ENCODE measurements around the gene ALPL.

Gene ALPL

GRCh38 chr1:21532496-21532895 is 23.3 kb downstream of the ALPL start:
- no peak for DNase-seq

DNA sequence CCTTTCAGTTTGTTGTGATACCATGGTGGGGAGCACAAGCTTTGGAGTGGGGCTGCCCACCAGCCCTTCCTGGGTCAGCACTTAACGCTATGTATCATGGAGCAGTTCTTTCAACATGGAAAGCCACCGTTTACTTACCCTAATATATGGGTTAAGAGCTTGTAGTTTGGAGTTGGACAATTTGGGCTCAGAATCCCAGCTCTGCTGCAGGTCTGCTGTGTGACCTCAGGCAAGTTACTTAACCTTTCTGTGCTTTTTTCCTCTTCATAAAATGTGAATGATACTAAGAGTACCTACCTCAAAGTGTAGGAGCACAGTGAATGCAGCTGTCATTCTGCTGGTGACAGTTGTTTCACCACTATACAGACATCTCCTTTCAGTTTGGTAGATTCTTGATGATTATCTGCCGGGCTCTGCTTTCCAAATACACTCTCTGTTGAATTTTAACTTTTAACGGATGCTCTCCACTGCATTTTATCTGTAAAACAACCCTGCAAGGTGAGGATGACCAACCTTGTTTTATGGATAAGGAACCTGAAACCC is 23.8 kb downstream of the ALPL start:
- DNase-seq, result no peak

GRCh38 chr1:21534146-21534545 is 24.9 kb downstream of the ALPL start:
- no peak for DNase-seq

DNA sequence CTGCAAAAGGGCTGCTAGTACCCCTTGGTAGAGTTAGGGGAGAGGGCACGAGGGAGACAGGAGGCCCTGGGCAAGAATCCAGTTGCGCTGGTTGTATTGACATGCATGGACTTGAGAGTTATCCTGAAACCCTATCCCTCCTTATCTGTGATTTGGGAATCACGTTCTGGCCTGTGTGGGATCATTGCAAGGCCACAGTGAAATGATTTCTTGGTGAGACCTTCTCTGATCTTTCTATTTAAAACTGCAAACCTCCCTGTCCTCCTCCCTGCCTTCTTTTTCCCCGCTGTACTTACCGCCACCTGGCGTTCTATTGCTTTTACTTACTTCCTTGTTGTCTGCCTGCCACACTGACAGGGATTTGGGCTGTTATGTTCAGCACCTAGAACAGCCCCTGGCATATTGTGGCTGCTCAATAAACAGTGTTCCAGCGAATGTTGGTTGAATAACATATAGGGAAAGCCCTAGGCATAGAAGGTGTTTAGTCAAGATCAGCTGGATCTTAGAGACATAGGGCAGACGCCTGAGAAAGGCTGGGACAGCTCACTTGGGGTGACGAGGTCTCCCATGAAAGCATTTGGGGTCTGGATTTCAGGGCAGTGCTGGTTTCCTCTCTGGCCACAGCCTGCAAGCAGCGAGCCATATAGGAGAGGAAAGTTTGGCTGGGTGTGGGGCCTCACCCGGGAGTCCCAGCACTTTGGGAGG is 25.6 kb downstream of the ALPL start:
- DNase-seq, result no peak

GRCh38 chr1:21536218-21536617 is 27.0 kb downstream of the ALPL start:
- DNase-seq, result no peak

GRCh38 chr1:21537511-21537931 is 28.3 kb downstream of the ALPL start:
- DNase-seq, result no peak

DNA sequence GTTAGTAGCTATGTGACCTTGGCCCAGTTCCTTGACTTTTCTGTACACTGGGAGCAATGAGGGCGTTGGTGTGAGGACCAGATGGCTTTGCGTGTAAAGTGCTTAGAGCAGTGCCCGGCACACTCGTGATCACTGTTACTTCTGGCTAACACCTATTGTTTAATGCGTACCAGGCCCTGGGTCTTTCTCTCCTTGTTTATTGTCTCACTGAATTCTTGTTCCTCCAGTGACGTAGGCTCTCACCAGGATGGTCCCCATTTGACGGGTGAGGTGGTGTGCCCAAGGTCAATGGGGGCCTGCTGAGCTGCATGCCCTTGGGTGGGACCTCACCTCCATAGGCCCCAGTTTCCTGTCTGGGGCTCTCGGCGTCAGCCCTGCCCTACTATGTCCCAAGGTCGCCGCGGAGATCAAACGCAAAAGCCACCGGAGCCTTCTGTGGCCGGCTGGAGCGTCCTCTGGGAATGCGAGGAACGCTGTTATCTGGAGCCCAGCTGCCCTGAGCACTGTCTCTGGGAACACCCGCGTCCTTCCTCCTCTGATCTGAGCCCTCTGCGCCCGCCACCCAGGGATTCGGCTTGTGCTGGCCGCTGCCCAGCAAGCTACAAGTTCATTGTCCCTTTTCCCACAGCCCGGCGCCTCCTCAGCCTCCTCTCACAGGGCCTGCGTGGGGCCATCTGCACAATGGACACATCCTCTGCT is 28.9 kb downstream of the ALPL start:
- no peak for DNase-seq

GRCh38 chr1:21539933-21540332 is 30.7 kb downstream of the ALPL start:
- no peak for DNase-seq

DNA sequence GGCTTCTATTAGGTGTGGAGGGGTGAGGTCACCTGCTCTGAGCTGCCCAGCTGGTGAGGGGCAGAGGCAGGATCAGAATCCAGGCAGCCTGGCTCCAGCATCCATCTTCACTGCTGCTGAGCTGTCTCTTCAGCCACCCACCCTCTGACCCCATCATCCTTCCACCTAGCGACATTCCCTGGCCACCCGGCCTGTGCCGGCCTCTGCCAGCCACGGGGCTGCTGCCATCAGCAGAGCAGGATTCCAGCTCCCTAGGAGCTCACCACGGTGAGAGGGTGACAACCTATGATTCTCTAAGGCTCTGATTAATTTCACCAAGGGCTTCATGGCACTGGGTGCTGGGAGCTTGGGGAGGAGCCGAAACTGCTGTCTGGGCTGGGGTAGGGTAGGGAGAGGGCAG is 32.1 kb downstream of the ALPL start:
- DNase-seq, result no peak

GRCh38 chr1:21541835-21542234 is 32.6 kb downstream of the ALPL start:
- DNase-seq, result no peak

- DNase-seq, result no peak
Observed at GRCh38 chr1:21543598-21543997, 34.4 kb downstream of the ALPL start.

- no peak for DNase-seq
Observed at GRCh38 chr1:21544095-21544494, 34.9 kb downstream of the ALPL start.

GRCh38 chr1:21546122-21546825 is 37.1 kb downstream of the ALPL start:
- DNase-seq, result no peak

- DNase-seq, result no peak
Observed at GRCh38 chr1:21547876-21548275, 38.7 kb downstream of the ALPL start.

GRCh38 chr1:21550097-21550496 is 40.9 kb downstream of the ALPL start:
- DNase-seq, result no peak

DNA sequence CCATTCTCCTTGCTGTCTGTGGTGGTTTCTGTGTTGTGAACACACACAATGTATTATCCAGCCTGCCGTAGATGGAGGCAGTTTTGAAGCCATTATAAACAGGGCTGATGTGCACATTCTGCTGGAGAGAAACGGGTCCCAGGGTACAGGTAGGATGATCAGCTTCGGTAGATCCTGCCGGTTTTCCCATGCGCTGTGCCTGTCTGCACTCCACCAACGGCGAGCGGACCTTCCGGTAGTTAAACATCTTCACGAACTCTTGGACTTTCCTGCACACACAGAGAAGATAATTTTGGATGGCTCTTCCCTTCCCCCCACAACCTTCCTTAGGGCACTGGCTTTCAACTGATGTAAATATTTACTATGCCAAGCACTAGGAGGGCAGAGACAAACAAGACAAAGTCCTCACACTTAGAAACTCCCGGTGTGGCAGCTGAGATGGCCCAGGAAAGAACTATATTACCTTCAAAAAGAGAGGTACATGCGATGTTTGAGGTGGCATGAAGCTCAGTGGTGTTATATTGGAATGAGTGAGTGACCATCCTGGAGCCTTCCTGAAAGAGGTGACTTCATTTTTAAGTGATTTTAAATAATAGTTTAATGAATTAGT is 41.7 kb downstream of the ALPL start:
- DNase-seq, result no peak

DNA sequence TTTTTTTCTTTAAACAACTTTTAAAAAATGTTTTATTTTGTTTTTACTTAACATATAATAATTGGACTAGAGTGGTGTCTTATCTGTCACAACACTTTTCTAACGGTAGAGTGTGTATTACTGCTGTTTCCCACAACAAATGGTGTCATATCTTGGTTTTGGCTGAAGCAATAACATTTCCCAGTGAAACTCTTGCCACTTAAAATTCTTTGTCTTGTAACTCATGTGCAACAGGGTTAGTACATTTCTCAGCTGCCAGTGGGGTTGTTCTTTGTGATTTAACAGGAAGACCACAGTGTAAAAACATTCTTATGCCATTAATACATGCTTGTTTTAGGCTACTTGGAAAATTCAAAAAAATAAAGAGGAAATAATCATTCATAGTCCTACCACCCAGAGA is 43.5 kb downstream of the ALPL start:
- DNase-seq, result no peak

DNA sequence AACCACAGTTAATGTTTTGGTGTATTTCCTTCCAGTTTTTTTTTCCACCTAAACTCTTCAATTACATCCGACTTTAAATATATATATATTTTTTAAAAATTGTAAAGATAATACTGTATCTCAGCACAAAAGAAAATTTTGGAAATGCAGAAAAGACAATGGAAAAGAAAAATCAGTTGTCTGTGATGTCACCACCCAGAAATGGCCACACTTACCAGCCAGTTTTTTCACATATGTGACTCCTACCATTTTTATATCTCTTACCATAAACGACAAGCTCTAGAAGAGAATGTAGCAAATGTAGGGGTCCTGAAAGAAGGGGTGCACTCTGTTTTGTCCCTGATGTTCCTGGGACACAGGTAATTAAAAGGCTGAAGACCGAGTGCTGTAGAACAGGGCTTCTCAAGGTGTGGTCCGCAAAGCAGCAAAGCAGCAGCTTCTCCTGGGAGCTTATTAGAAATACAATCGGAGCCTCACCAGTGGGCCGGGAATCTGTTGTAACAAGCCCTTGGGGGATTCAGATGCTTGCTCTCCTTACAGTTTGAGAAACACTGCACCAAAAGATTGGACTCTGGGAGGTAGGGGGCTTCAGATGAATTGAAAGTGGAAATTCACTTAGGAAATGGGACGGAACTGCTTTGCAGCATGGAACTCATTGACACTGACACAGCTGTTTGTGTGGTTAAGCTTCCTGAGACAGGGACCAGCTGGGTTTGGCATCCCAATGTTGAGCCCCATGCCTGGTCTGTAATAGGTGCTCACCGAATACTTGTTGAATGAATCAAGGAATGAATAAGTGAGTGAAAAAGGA is 44.1 kb downstream of the ALPL start:
- no peak for DNase-seq

DNA sequence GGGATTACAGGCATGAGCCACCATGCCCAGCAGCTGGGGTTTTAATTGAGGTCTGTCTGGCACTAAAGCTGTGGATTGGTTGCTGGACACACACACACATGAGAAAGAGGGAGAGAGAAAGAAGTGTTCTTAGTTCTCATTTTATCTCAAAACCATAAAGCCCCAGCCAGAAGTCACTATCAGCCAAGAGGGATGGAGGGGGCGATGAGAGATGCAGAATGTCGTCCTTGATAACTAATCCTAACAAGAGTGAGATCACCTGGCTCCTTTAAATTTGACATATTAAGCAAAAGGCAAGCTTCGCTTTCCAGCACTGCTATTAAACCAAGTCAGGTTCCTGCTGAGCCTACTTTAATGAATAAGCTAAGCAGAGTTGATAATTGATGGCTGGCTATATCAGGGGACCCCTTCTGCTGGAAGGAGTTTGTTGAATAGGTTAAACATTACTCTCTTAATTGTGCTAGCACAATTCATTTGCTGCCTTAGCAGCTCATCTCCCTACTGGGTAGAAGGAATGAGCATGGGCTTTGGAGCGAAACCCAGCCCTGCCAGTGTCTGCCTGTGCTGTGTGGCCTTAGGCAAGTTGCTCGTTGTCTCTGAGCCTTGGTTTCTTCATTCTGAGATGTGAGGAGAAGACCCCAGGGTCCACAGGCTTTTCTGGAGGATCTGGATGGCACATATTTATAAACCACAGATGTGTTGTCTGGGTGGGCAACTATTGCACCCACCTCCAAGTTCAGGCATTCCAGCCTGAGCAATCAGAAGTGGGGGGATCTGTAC is 50.8 kb downstream of the ALPL start:
- no peak for DNase-seq

- no peak for DNase-seq
Observed at GRCh38 chr1:21560916-21561638, 51.9 kb downstream of the ALPL start.

DNA sequence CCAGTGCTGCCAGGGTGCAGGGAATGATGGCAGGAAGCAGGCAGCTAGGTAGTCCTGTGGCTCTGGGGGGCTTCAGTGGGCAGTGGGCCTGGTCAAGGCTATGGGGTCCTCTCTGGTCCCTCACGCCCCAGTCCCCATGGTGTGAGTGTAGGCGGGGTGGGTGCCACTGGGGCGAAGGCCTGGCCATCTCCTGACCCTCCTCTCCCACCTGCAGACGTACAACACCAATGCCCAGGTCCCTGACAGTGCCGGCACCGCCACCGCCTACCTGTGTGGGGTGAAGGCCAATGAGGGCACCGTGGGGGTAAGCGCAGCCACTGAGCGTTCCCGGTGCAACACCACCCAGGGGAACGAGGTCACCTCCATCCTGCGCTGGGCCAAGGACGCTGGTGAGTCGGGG is 53.7 kb downstream of the ALPL start:
- no peak for DNase-seq
